NCI-H2227 (cell line): Measurements from ENCODE around the gene SEMA3B.
A peak's percentile ranks its signal among the peaks of the same experiment; 100 is the strongest.
"Not testable (repeated sequence)": the region's sequence is repeated elsewhere in the genome, so short reads cannot be mapped to it uniquely, and the experiment has no call there.

Experiments
- DNase-seq: peaks from one replicate; lab custom pipeline; 2025; ENCODE audit not compliant: unreplicated experiment; lab: John Stamatoyannopoulos, UW

The SEMA3B gene

GRCh38 chr3:50258029-50258680 lies 10.8 kb upstream of the SEMA3B start:
- DNase-seq: peak; percentile 72

GRCh38 chr3:50258979-50259378 lies 10.0 kb upstream of the SEMA3B start:
- no peak for DNase-seq

- peak; percentile 17 for DNase-seq
These were observed 9.4 kb upstream of the SEMA3B start for GRCh38 chr3:50259432-50260026.

GRCh38 chr3:50260027-50260941 lies 8.7 kb upstream of the SEMA3B start:
- peak; percentile 89 for DNase-seq

- peak; percentile 19 for DNase-seq
These were observed 8.0 kb upstream of the SEMA3B start for GRCh38 chr3:50260942-50261441.

GRCh38 chr3:50261505-50261904 lies 7.4 kb upstream of the SEMA3B start:
- no peak for DNase-seq

GRCh38 chr3:50262200-50262599 lies 6.7 kb upstream of the SEMA3B start:
- DNase-seq: not testable (repeated sequence)

- DNase-seq: no peak
These were observed 6.2 kb upstream of the SEMA3B start for GRCh38 chr3:50262778-50263177.

- no peak for DNase-seq
These were observed 5.2 kb upstream of the SEMA3B start for GRCh38 chr3:50263478-50264382.

- DNase-seq: peak; percentile 85
These were observed 4.5 kb upstream of the SEMA3B start for GRCh38 chr3:50264383-50264963.

GRCh38 chr3:50264964-50265485 lies 3.9 kb upstream of the SEMA3B start:
- DNase-seq: no peak

GRCh38 chr3:50265571-50265970 lies 3.4 kb upstream of the SEMA3B start:
- no peak for DNase-seq

- DNase-seq: no peak
These were observed 2.9 kb upstream of the SEMA3B start for GRCh38 chr3:50266017-50266416.

GRCh38 chr3:50266836-50267235 lies 2.1 kb upstream of the SEMA3B start:
- DNase-seq: no peak

GRCh38 chr3:50267280-50267913 lies 1.6 kb upstream of the SEMA3B start:
- DNase-seq: peak; percentile 29

GRCh38 chr3:50268276-50268675 lies 671 bp upstream of the SEMA3B start:
- DNase-seq: no peak

- no peak for DNase-seq
These were observed 513 bp downstream of the SEMA3B start for GRCh38 chr3:50269460-50269859.

GRCh38 chr3:50269977-50270413 lies 1.0 kb downstream of the SEMA3B start:
- no peak for DNase-seq

- no peak for DNase-seq
These were observed 1.7 kb downstream of the SEMA3B start for GRCh38 chr3:50270422-50271224.
